Superior temporal gyrus (tissue), 1 donor: ENCODE results near the gene ZCCHC18.
"Not testable (repeated sequence)": the region's sequence is repeated elsewhere in the genome, so short reads cannot be mapped to it uniquely, and the experiment has no call there.

ENCODE experiments used
- DNase-seq: peaks from one replicate; pipeline ENCODE4 v3.0.0-alpha.2; 2016; ENCODE audit errors: extremely low spot score

Gene ZCCHC18

DNA sequence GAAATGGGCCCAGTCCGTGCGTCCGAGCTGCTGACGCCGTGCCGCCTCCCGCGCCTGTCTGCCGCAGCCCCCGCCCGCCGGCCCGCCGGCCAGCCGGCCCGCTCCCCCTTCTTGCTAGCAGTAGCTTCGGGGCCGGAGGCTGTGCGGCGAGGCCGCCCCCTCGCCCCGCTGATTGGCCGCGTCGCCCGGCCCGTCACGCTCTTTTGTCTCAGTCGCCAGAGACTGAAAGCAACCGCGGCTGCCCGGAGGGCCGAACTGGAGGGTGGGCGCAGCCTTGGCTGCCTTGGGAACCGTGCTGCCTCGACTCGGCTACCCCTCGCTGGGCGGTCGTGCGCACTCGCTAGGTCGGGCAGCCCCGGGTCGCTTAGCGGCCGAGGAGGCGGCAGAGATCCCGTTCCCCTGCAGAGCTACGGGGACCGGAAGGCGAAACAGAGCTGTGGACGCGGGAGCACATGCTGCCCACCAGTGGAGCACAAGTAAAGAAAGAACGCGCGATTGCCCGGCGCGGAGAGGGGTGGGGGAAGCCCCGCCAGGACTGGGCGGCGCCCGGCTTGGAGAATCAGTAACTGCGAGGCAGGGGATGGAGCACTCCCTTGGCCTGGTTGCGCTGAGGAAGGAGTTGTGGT lies at the start of gene ZCCHC18:
ZCCHC18 (plus strand) TSS at position 198 of the 626 bp plus-strand sequence. CDS start 1,589 bp downstream, outside the sequence.
- peak; percentile 33 for DNase-seq

DNA sequence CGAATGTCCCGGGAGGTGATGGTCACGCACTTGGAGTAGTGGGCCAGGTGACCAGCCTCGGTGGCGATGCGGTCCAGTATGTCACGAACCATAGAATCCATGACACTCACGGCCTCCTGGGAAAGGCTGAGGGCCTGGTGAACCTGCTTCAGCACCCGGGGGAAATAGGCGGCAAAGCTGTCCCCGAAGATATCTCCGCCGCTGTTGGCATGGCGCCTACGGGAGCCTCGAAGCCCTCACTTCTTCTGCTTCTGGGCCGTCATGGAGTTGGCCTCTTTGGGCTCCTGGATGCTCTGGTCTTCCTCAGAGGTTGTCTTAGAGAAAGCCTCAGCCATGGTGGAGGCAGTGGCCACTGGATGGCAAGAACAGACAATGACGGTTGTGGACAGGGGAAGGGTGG lies 49.7 kb upstream of the ZCCHC18 start:
- DNase-seq: not testable (repeated sequence)

DNA sequence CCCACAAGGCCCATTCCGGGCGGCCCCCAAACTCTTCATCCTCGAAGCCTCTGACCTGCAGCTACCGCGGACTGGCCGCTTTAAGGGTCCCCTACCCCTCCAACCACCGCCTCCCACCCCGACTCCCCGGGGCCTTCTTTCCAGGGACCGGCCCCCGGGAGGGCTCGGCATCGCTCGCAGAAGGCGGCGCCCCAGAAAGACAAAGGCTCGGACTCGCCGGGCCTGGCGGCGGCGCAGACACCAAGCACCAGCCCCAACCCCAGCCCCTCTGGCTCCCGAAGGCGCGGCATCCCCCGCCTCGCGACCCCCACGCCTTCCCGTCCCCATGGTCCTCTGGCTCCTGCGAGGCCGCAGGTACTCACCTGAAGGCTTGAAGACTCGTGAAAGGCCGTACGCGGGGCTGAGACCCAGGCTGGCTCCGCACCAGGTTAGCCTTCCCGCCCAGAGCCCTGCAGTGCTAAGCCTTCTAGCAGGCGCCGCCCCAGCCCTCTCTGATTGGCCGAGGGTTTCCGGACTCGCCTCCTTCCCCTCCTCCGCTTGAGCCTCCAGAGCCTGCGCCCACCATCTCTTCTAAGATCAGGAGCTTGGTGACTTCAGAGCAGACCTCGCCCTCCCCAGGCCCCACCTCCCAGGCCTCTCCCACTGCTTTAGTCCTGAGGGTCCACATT lies 36.4 kb upstream of the ZCCHC18 start, which contains the start of gene TMSB15C:
TMSB15C (minus strand) TSS at position 459 of the 668 bp plus-strand sequence.
- not testable (repeated sequence) for DNase-seq

DNA sequence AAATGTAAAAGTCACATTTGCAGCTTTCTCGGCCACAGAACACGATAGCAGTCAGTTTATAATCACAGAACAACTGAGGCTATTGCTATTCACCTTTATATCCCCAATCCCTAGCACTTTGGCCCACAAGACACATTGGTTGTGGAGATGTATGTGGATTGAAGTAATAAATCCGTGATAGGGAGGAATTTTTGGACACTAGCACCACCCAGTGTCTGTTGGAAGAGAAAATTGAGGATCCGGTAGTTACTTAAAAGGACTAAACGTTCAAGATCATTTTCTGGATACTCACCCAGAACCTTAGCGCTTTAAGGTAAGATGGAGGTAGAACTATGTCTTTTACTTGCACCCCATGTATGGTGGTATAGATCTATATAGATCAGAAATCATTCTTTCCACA lies 34.5 kb upstream of the ZCCHC18 start:
- not testable (repeated sequence) for DNase-seq

DNA sequence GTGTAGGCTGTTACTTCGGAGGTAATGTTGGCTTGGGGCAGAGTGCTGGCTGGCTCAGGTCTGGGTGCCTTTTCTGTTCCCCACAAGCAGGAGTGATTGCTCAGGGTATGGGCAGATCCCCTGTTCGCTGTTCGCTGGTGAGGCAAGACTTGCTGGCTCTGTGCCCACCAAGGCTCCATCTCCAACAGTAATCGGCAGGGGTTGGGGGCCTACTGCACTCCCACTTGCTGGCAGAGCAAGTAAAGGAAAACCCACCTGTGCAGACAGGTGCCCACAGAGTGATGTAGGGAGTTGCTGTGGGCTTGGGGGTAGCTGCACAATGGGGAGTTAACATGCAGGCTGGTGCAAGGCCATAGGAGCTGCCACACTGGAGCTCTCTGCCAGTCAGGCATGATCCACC lies 28.3 kb upstream of the ZCCHC18 start:
- no peak for DNase-seq

DNA sequence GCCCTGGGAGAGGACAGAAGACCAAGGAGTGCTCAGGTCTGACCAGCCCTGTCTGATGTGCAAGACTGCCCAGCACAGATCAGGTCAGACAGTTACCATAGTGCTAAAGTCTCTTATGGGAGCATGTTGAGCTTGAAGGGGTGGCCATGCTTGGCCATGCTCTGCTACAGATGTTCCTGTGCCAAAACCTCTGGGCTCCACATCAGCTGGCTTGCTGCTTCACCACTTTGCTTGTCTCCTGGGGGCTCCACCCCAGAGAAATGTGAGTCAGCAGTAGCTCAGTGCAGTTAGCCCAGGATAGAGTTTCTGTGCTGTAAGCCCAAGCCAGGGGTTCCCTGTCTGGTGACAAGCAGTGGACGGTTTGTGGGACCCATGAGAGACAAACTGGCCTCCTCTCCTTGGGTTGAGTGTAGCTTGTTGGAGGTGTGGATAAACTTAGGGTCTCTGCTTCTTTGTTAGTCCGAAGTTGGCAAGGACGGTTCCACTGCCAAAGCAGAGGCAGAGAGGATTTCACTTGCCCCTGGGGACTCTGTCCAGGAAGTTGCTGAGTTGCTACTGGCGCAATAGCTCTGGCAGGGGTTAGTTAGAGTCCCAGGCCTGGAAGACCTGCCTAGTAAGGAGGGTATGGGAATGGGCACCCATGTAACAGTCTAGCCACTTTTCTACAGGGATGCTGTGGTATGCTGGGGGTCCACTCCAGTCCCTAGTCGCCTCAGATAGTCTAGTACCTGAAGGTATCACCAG lies 27.6 kb upstream of the ZCCHC18 start:
- DNase-seq: no peak

DNA sequence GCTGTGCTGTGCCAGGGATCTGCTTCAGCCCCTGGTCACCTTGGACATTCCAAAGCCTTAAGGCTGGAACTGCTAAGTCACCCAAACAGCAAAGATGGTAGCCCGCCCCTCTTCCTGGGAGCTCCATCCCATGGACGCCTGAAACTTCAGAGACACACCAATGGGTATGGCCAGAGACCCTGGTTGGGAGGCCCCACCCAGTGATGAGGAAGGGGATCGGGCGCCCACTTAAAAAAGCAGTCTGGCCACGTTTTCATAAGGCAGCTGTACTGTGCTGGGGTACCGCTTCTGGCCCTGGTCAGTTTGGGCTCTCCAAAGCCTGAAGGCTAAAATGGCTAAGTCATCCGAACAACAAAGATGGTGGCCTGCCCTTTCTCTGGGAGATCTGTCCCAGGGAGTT lies 26.8 kb upstream of the ZCCHC18 start:
- no peak for DNase-seq

DNA sequence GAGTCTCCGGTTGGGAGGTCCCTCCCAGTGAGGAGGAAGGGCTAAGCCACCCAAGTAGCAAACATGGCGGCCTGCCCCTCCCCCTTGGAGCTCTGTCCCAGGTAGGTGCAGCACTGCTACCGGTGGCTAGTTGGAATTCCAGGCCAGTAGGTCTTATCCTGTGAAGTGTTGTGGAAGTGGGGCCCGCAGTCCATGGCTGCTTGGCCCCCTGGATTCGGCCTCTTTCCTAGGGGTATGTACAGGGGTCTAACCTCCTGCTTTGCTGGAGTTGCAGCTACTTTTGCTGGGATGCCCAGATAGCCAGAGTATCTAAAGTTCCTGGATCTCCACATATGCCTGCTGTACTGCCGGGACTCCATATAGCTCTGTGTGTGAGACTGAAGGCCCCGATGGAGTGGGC lies 26.4 kb upstream of the ZCCHC18 start:
- DNase-seq: no peak

DNA sequence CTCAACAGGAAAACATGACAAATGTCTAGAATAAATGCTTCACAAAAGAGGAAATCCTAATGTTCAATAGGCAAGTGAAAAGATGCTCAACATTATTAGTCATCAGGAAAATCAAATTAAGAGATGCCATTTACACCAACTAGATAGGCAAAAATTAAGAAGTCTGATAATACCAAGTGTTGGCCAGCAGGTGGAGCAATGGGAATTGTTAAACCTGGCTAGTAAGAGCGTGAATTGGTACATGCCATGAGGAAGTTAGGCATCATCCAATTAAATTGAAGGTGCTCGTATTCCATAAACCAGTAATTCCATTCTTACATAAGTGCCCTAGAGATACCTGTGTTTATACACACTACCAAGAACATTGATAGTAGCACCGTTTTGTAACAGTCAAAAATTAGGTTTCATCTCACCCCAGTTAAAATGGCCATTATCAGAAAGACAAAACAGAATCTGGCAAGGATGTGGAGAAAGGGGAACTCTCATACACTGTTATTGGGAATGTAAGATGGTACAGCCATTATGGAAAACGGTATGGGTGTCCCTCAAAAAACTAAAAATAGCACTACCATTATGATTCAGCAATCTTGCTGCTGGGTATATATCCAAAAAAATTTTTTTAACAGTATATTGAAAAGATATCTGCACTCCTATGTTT lies 14.0 kb upstream of the ZCCHC18 start:
- peak; percentile 79 for DNase-seq

DNA sequence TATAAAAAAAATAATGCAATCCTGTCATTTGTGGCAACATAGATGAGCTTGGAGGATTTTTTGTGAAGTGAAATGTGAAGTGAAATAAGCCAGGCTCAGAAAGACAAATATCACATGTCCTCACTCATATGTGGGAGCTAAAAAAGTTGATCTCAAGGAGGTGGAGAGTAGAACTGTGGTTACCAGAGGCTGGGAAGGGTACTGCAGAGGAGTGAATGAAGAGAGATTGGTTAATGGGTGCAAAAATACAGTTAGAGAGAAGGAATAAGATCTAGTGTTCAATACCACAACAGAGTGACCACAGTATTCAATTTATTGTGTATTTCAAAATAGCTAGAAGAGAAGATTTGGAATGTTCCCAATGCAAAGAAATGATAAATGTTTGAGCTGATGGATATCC lies 13.4 kb upstream of the ZCCHC18 start:
- DNase-seq: no peak

DNA sequence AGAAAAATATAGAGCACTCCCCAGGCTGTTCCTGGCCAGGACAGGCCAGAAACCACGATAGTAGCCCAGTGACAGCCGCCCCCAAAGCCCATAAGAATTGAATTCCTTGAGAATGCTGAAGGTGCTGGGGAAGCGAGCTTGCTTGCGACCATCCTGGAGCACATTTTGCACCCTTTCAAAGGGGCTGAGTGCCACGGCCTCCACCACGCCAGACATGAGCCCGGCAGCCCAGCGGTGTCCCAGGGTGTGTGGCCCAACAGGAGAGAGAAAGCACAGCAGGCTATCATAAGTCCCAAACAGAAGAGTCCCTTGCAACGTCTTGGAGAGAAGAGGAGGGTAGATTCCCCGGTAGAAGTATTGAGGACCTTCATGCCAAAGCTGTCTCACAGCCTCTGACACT lies 7.6 kb upstream of the ZCCHC18 start:
- no peak for DNase-seq

DNA sequence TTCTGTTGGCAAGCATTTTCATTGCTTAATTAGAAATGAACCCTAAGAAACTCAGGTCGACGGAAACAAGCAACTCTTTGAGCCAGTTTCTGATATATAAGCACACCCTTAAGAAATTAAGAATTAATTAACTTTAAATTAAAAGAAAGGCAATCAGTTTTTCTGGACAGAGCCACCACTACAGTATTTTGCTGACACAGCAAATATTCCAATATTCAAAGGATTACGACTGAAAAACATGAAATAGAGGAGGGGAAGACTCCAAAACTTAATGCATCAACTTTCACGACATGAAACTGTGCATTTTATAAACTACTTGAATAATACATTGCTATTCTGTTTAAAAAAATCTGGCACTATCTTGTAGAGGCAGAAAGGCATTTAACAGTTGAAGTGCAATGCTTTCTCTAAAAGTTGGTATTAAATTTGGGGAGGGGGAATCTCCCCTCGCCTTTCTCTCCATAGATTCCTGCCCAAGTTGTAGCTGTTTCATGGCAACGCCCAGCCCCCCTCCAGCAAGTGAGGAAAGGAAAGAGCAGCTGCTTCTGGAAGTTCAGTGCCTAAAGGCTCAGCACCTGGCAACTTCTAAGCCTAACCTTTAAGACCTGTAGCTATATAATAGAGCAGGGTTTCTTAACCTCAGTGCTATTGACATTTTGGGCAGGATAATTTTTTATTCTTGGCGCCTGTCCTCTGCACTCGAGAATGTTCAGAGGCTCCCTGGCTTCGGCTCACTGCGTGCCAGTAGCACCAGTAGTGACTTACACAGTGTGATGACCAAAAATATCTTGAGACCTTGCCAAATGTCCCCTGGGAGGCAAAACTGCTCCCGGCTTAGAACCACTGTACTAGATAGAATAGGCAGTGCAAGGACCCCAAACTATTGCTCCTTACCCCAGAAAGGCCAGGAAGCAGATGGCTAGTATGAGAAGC lies 6.7 kb upstream of the ZCCHC18 start:
- no peak for DNase-seq

DNA sequence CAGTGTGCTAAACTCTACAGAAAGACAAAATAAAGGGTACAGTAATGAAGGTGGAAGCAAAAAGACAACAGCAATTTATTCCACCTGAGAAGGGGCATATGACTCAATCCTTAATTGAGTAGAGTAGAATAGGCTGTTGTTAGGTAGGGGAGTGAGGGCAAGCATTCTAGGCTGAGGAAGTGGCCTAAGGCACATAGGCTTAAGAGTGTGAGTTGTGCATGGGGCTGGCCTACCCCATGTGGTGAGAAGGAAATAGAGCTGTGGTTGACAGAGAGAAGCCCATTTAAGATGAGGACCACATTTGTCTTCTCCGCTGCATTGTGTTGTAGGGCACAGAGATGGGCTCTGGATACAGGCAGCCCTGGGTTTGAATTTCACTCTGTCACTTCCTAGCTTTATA lies 3.4 kb upstream of the ZCCHC18 start:
- DNase-seq: no peak

DNA sequence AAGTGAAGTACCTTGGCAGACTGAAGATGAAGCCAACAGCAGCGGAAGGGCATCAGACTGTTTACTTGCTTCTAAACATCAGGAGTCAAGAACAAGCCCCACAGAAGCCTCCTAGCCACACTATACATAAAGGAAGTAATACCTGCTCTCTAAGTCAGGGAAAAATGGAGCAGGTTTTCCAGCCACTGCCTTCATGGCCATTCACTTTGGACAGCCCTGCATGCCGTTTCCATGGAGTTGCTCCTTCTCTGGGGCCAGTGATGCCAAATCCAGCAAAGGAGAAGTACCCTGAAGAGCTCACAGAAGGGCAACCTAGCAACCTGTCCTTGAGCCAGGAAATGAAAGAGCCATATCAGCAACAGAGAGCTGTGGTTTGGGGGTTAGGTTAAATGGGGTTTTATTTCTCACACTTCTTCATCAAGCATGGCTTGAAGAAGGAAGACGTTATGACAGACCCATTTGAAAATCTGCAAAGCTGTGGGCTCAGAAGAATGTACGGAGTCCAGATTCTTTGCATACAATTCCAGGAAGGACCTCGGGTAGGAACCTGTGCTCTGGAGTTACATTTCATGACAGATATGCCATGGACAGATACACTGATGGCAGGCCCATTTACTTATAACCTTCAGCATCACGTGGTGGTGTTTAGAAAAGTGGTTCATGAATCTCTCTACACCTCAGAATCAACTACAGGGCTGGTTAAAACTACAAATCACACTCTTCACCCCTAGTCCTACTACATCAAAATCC lies 1.7 kb upstream of the ZCCHC18 start:
- not testable (repeated sequence) for DNase-seq

DNA sequence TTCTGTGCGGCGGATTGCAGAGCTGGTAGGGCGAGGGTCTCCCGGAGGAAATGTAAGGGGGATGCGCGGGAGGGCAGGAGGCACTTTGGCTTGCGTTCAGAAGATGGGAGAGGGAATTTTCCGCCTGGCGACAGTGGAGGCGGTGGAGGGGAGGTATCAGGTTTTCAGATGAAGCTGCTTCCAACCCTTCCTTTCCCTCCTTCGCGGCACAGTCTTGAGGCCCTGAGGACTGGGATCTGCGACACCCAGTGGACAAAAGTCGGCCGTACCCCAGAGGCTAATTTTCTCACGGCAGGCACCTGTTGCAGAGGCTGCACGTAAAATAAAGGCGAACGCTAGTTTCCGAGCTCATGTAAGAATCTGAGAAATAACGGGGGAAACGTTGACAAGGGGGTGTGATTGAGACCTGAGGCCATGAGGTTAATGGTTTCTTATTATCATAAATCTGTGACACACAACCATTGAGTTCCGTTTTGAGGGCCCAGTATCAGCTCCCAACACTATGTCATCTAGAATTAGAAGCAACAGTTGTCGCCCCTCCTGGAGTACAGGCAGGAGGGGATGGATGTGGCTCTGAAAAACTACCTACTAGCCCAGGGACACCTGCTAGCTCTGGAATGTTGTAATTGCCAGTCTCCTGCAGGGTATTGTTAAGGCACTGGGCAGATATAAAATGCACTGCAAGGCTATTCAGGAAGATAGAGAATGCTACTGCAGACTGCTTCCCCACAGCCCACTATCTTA lies 1.1 kb downstream of the ZCCHC18 start:
- DNase-seq: peak; percentile 68

DNA sequence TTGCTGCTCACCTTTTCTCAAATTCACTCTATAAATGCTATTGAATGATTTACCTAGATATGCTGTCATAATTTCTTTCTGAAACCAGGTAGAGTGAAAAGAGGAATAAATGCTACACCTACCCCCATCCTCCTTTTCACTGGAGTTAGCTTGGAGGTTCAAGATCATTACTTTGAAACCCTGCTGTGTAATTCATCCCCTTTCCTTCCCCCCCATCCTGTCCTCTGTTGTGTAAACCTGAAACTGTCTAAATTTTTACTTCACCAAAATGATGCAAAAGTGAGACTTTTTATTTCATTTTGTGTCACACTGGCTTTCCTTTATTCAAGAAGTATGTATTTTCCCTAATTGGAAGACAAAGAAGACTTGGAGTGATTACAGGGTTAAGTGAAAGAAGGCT lies 5.4 kb downstream of the ZCCHC18 start:
- no peak for DNase-seq

DNA sequence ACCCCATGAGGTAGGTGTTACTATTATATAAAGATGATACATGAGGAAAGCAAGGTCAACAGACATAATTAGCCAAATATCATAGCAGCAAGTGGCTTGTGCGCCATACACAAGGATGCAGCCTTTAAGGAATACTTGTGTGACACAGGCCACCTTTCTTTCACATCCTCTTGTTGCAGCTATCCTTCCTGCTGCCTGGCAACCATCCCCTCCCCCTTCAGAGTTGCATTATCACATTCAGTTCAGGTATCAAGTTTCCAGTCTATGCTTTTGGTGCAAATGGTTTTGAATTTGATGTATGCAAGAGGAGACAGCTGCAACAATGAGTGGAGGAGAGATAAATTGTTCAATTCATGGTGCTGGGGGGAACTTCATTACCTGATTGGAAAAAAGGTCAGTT lies 6.4 kb downstream of the ZCCHC18 start:
- no peak for DNase-seq

DNA sequence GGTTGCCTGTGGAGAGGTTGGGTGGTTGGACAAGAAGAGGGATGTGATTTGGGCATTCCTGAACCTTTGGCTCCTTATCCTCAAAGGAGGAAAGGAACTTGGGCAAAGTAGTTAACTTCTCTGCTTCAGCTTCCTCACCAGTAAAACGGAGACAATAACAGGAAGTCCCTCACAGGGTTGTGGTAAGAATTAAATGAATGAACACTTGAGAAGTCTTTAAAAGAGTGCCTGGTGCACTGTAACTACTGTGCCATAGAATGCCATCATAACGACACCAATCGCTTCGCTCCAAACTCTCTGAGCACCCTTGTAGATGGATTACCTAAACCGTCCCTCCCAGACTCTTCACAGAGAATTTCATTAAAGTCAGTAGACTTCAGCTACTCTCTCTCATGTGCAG lies 10.5 kb downstream of the ZCCHC18 start:
- no peak for DNase-seq

DNA sequence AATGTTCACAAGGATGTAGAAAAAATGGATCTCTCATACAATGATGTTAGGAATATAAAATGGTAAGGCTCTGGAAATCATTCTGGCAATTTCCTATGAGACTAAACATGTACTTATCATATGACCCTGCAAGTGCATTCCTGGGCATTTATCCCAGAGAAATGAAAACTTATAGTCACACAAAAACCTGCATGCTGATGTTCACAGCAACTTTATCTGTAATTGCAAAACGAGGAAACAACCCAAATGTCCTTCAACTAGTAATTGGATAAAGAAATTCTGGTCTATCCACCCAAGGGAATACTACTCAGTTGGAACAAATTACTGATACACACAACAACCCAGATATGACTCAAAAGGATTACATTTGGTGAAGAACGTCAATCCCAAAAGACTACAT lies 14.5 kb downstream of the ZCCHC18 start:
- DNase-seq: no peak

DNA sequence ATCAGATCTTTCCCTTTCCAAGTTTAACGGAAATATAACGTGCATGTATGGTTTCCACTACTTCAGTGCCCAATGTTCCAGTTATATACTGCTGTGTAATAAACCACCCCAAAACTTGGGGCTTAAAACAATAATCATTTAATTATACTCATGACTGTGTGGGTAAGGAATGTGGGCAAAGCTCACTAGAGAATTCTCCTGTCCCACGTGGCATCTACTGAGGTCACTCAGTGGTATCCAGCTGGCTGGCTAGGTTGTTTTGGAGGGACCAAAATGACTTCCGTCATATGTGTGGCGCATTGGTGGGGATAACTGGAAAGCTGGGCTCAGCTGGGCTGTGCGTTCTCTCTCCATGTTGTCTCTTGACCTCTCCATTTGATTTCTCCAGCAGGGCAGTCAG lies 18.5 kb downstream of the ZCCHC18 start:
- DNase-seq: no peak
